Liver (tissue), 3 donors: Measurements from ENCODE around the gene EDA.

Experiments used
- CTCF ChIP-seq: fragments of 150-350 bp; IDR thresholded peaks from 2 replicates; pipeline ENCODE4 v1.5.1; 2017; ENCODE audit warnings: improper control_type of control experiment, low read depth, low read length; ENCODE audit not compliant: missing input control
- HNF4A ChIP-seq, 2 donors: conservative IDR thresholded peaks; 2 replicates each; pipeline ENCODE4 v1.6.1; 2016; ENCODE audit warnings: antibody characterized with exemption in 2 of 2, mild to moderate bottlenecking in 2 of 2
- RAD21 ChIP-seq, 2 donors: IDR thresholded peaks; 2 replicates each; pipeline ENCODE4 v1.6.1; 2016; ENCODE audit warnings: antibody characterized with exemption in 2 of 2, mild to moderate bottlenecking in 2 of 2
- ZBTB33 ChIP-seq: IDR thresholded peaks from 2 replicates; pipeline ENCODE4 v1.6.1; 2016; ENCODE audit warnings: antibody characterized with exemption
- donor health status: healthy.
- donor health status: healthy.

GRCh38 chrX:69626129-69626528 lies 10.2 kb downstream of the EDA start:
- TF ChIP-seq ZBTB33 = no peak
- no peak for TF ChIP-seq CTCF
- TF ChIP-seq RAD21 (IDR thresholded peaks at IDR 0.05) = no peak
- no peak for TF ChIP-seq HNF4A (conservative IDR thresholded peaks at IDR 0.05)
